ENCODE measurements around the gene PPIL6.
A peak's percentile ranks its signal among the peaks of the same experiment; 100 is the strongest.

Gene PPIL6

DNA sequence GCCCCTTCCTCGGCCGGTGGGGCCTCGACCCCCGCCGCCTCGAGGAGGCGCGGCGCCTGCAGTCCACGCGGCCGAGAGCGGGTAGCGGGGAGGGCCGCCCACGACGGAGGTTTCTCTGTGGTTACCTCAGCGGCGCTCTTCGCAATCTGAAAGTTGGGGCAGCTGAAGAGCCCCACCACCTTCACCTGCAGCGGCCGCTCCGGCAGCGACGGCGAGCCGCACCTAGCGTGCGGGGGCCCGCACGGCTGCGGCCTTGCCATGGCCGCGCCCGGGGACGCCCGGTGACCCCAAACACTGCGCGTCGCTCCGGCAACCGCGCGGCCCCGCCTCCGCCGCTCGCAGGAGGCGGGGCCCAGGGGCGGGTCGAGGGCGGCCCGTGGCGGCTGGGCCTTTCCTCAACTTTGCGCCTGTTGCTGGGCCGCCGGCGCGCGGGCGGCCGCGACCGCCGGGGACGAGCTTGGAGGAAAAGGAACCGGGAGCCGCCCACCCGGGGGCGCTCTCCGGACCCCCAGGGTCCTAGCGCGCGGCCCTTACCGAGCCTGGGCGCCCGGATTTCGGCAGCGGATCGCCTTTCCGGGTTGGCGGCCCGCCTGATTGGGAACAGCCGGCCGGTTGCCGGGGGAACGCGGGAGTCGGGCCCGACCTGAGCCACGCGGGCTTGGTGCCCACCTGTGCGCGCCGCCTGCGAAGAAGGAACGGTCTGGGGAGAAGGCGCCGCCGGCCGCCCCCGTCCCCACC lies at the start of gene PPIL6, which contains the start of gene SMPD2:
Gene PPIL6 (minus strand): TSS at position 298 of the 738 bp plus-strand sequence. CDS start 38 bp downstream, at position 260.
Gene SMPD2 (plus strand): TSS at position 394 of the 738 bp plus-strand sequence. CDS start 398 bp downstream, outside the sequence.
- H4K20me1 ChIP-seq (ENCODE audit: insufficient read depth, low read length), result no peaks in the 10 kb centered on the region
- H3K9ac ChIP-seq (ENCODE audit: low read length), result peak within 1 kb of the TSS; percentile 90
- H3K4me2 ChIP-seq (ENCODE audit: low read length), result peak within 1 kb of the TSS; percentile 97
- H3K27ac ChIP-seq (ENCODE audit: low read length), result peak within 1 kb of the TSS; percentile 49
- TF ChIP-seq, protein P1, sequence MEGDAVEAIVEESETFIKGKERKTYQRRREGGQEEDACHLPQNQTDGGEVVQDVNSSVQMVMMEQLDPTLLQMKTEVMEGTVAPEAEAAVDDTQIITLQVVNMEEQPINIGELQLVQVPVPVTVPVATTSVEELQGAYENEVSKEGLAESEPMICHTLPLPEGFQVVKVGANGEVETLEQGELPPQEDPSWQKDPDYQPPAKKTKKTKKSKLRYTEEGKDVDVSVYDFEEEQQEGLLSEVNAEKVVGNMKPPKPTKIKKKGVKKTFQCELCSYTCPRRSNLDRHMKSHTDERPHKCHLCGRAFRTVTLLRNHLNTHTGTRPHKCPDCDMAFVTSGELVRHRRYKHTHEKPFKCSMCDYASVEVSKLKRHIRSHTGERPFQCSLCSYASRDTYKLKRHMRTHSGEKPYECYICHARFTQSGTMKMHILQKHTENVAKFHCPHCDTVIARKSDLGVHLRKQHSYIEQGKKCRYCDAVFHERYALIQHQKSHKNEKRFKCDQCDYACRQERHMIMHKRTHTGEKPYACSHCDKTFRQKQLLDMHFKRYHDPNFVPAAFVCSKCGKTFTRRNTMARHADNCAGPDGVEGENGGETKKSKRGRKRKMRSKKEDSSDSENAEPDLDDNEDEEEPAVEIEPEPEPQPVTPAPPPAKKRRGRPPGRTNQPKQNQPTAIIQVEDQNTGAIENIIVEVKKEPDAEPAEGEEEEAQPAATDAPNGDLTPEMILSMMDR (IDR thresholded peaks at IDR 0.05; ENCODE audit: low read depth, low read length), result peak; percentile 21; the same call in 1 of the 2 replicates
- TF ChIP-seq EZH2phosphoT487 (IDR thresholded peaks at IDR 0.05; ENCODE audit: low read depth), result no peak
- H2AFZ ChIP-seq (ENCODE audit: low read depth, low read length), result peak within 1 kb of the TSS; percentile 95
- no peaks in the 10 kb centered on the region for H3K27me3 ChIP-seq (ENCODE audit: low read depth, low read length)
- peak within 1 kb of the TSS; percentile 92 for H3K4me3 ChIP-seq (ENCODE audit: low read length)
- peaks cover 10% of the 10 kb centered on the region for H3K4me1 ChIP-seq (ENCODE audit: low read length)
- peaks cover 7% of the 10 kb centered on the region; the same call in 1 of the 2 replicates for H3K79me2 ChIP-seq (ENCODE audit: low read length)
- no peaks in the 10 kb centered on the region for H3K9me3 ChIP-seq (ENCODE audit: insufficient read depth, low read length)
- H3K36me3 ChIP-seq (replicated peaks; ENCODE audit: low read depth, low read length), result peaks cover 10% of the 10 kb centered on the region

- no peaks in the 10 kb centered on the region for H3K79me2 ChIP-seq (ENCODE audit: low read length)
- no peak overlapping the region for H3K27ac ChIP-seq (ENCODE audit: low read length)
- H3K36me3 ChIP-seq (replicated peaks; ENCODE audit: low read depth, low read length), result no peaks in the 10 kb centered on the region
- no peak overlapping the region for H3K4me3 ChIP-seq (ENCODE audit: low read length)
- H3K9me3 ChIP-seq (ENCODE audit: insufficient read depth, low read length), result no peaks in the 10 kb centered on the region
- TF ChIP-seq, protein P1 (IDR thresholded peaks at IDR 0.05; ENCODE audit: low read depth, low read length), result no peak
- no peak for TF ChIP-seq EZH2phosphoT487 (IDR thresholded peaks at IDR 0.05; ENCODE audit: low read depth)
- H3K4me2 ChIP-seq (ENCODE audit: low read length), result no peak overlapping the region
- no peaks in the 10 kb centered on the region for H3K27me3 ChIP-seq (ENCODE audit: low read depth, low read length)
- peaks cover 6% of the 10 kb centered on the region for H3K4me1 ChIP-seq (ENCODE audit: low read length)
- H3K9ac ChIP-seq (ENCODE audit: low read length), result no peak overlapping the region
- no peaks in the 10 kb centered on the region for H4K20me1 ChIP-seq (ENCODE audit: insufficient read depth, low read length)
- no peak overlapping the region for H2AFZ ChIP-seq (ENCODE audit: low read depth, low read length)
Observed at GRCh38 chr6:109488001-109488400, 47.6 kb upstream of the PPIL6 start.

GRCh38 chr6:109486068-109486467 lies 45.6 kb upstream of the PPIL6 start:
- TF ChIP-seq, protein P1 (IDR thresholded peaks at IDR 0.05; ENCODE audit: low read depth, low read length), result no peak
- TF ChIP-seq EZH2phosphoT487 (IDR thresholded peaks at IDR 0.05; ENCODE audit: low read depth), result no peak
- Histone ChIP-seq H3K4me2 (ENCODE audit: low read length) (no peak overlapping the region), H3K4me1 (ENCODE audit: low read length) (peaks cover 13% of the 10 kb centered on the region)

GRCh38 chr6:109485266-109485935 lies 45.0 kb upstream of the PPIL6 start:
- H4K20me1 ChIP-seq (ENCODE audit: insufficient read depth, low read length), result no peaks in the 10 kb centered on the region
- no peak overlapping the region for H2AFZ ChIP-seq (ENCODE audit: low read depth, low read length)
- peaks cover 17% of the 10 kb centered on the region for H3K36me3 ChIP-seq (replicated peaks; ENCODE audit: low read depth, low read length)
- H3K9ac ChIP-seq (ENCODE audit: low read length), result no peak overlapping the region
- no peak overlapping the region for H3K4me2 ChIP-seq (ENCODE audit: low read length)
- TF ChIP-seq, protein P1 (IDR thresholded peaks at IDR 0.05; ENCODE audit: low read depth, low read length), result no peak
- TF ChIP-seq EZH2phosphoT487 (IDR thresholded peaks at IDR 0.05; ENCODE audit: low read depth), result no peak
- peaks cover 25% of the 10 kb centered on the region for H3K79me2 ChIP-seq (ENCODE audit: low read length)
- no peak overlapping the region for H3K27ac ChIP-seq (ENCODE audit: low read length)
- H3K9me3 ChIP-seq (ENCODE audit: insufficient read depth, low read length), result no peaks in the 10 kb centered on the region
- H3K27me3 ChIP-seq (ENCODE audit: low read depth, low read length), result no peaks in the 10 kb centered on the region
- H3K4me3 ChIP-seq (ENCODE audit: low read length), result no peak overlapping the region
- H3K4me1 ChIP-seq (ENCODE audit: low read length), result peaks cover 20% of the 10 kb centered on the region

More at GRCh38 chr6:109486068-109486467, 45.6 kb upstream of the PPIL6 start:
- Histone ChIP-seq H3K79me2 (ENCODE audit: low read length) (peaks cover 19% of the 10 kb centered on the region), H3K9ac (ENCODE audit: low read length) (no peak overlapping the region), H3K27me3 (ENCODE audit: low read depth, low read length) (no peaks in the 10 kb centered on the region), H3K27ac (ENCODE audit: low read length) (no peak overlapping the region), H3K36me3 (replicated peaks; ENCODE audit: low read depth, low read length) (peaks cover 10% of the 10 kb centered on the region), H3K9me3 (ENCODE audit: insufficient read depth, low read length) (no peaks in the 10 kb centered on the region), H3K4me3 (ENCODE audit: low read length) (no peak overlapping the region), H4K20me1 (ENCODE audit: insufficient read depth, low read length) (no peaks in the 10 kb centered on the region), H2AFZ (ENCODE audit: low read depth, low read length) (no peak overlapping the region)

Measured in OCI-LY3 (cell line).